ENCODE measurements around the gene FLNB. TPM values are rescaled to one million over a fixed set of nuclear protein-coding genes. Genes with fewer than 3 reads are reported as not detected.

Gene FLNB
- total and polyA plus RNA-seq, 9 of the 15 experiments (the other 6 are each of a cell fraction or from before 2014, with no cell fraction given) = 9.4 to 48.1 (median 25.6) TPM

DNA sequence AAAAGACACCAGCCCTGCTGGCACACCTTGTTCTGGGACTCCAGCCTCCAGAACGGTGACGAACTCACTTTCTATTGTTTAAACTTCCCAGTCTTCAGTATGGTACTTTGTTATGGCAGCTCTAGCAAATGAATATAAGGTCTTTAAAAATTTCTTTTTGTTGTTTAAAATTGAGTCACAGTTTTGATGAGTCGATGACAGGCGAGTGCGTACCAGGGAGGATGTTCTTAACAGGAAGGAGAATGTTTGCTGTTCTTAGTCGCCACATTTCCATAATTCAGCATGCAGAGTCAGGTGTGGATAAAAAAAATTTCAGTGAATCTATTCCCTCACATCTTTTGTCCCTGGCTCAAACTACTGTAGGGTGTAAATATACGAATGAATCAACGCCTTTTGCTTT, 190.1 kb downstream of the FLNB start:
- ChIA-PET POLR2A (no interaction called here), CTCF (ENCODE audit: low intra/inter-chr PET ratio) (no interaction called here)
- BruUV-seq (replicated peaks) = no TSS peak
- Histone ChIP-seq H4K20me1 (replicated peaks; ENCODE audit: control insufficient read depth, insufficient read depth, low read length) (no peaks in the 10 kb centered on the region), H3K9me1 (ENCODE audit: control insufficient read depth, insufficient read depth, low read length) (no peaks in the 10 kb centered on the region), H3K27me3 (ENCODE audit: control insufficient read depth in 2 of 2, insufficient read depth in 2 of 2, low read length in 2 of 2) (peaks cover 0 to 18% of the 10 kb centered on the region in 2 experiments; a peak in 4 of 5 replicates), H3K4me1 (replicated peaks in 1 of 2; ENCODE audit: control insufficient read depth in 2 of 2, insufficient read depth in 2 of 2, low read length in 2 of 2) (no peaks in the 10 kb centered on the region; a peak in 1 of 5 replicates), H3K9me3 (replicated peaks; ENCODE audit: control insufficient read depth, insufficient read depth, low read depth, low read length) (no peaks in the 10 kb centered on the region), H3K27ac (ENCODE audit: extremely low read depth, low read depth, low read length) (no peak overlapping the region), H3K9ac (ENCODE audit: insufficient read depth in 1 of 2, low read depth in 2 of 2, low read length in 2 of 2) (no peak overlapping the region), H3K36me3 (ENCODE audit: control insufficient read depth, insufficient read depth, low read length) (no peaks in the 10 kb centered on the region), H2AFZ (ENCODE audit: low read depth, low read length) (no peak overlapping the region), H3K4me2 (ENCODE audit: insufficient read depth, low read length) (no peak overlapping the region), H3K4me3 (no peak overlapping the region), H3K79me2 (ENCODE audit: control insufficient read depth, insufficient read depth, low read length) (no peaks in the 10 kb centered on the region)
- in situ Hi-C loops (cut with MboI) = no loop called here
- ATAC-seq (no peak), FAIRE-seq (no peak), DNase-seq (ENCODE audit: extremely low read depth in 1 of 4, low spot score in 3 of 4) (no peak)
- WGBS (ENCODE audit: insufficient coverage, low coverage, missing lambda C conversion rate) = 14% methylated on average over 8 of the region's 8 CpGs
- intact Hi-C loops (cut with micrococcal nuclease) = no loop called here
- TF ChIP-seq, protein P1, sequence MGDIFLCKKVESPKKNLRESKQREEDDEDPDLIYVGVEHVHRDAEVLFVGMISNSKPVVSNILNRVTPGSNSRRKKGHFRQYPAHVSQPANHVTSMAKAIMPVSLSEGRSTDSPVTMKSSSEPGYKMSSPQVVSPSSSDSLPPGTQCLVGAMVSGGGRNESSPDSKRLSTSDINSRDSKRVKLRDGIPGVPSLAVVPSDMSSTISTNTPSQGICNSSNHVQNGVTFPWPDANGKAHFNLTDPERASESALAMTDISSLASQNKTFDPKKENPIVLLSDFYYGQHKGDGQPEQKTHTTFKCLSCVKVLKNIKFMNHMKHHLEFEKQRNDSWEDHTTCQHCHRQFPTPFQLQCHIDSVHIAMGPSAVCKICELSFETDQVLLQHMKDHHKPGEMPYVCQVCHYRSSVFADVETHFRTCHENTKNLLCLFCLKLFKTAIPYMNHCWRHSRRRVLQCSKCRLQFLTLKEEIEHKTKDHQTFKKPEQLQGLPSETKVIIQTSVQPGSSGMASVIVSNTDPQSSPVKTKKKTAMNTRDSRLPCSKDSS (IDR thresholded peaks at IDR 0.05; ENCODE audit: low read depth, partially characterized antibody) = no peak
- TF ChIP-seq ETV1 (tag; conservative IDR thresholded peaks at IDR 0.05; ENCODE audit: low read depth) (no peak), HCFC1 (IDR thresholded peaks at IDR 0.05; ENCODE audit: low read depth, low read length) (no peak), RB1 (IDR thresholded peaks at IDR 0.05; ENCODE audit: low read depth) (no peak), RBM14 (IDR thresholded peaks at IDR 0.05; ENCODE audit: borderline replicate concordance, insufficient read depth, low read depth, low read length) (no peak), ZBTB17 (CRISPR knock-in tag; IDR thresholded peaks at IDR 0.05) (no peak)

Measured in K562 (cell line).